VCaP (cell line): ENCODE results near the gene ZNF580.

Experiments
- H3K27ac ChIP-seq: fragments of 450-650 bp; 2 replicates; pipeline ENCODE4 v1.5.1; 2017
- CTCF ChIP-seq: fragments of 450-650 bp; conservative IDR thresholded peaks from 2 replicates; pipeline ENCODE4 v1.5.1; 2017; ENCODE audit warnings: mild to moderate bottlenecking, moderate library complexity

Gene ZNF580

GRCh38 chr19:55621673-55622231, 19.1 kb upstream of the ZNF580 start:
- no peak overlapping the region for H3K27ac ChIP-seq
- no peak for TF ChIP-seq CTCF

GRCh38 chr19:55622242-55622969, 18.4 kb upstream of the ZNF580 start:
- no peak for TF ChIP-seq CTCF
- no peak overlapping the region for H3K27ac ChIP-seq

DNA sequence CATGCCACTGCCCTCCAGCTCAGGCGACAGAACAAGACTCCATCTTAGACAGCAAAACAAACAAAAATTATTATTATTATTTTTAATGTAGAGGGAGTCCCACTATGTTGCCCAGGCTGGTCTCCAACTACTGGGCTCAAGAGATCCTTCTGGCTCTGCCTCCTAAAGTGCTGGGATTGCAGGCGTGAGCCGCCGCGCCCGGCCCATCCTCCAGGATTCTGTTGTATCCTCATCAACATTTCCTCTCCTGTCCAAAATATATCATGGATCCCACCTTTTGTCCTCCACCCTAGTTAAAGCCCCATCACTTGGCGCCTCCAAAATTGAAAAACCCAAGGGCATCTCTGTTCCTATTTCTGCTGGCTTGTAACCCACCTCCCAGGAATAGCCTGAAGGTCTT, 17.7 kb upstream of the ZNF580 start:
- H3K27ac ChIP-seq, result no peak overlapping the region
- TF ChIP-seq CTCF, result no peak

DNA sequence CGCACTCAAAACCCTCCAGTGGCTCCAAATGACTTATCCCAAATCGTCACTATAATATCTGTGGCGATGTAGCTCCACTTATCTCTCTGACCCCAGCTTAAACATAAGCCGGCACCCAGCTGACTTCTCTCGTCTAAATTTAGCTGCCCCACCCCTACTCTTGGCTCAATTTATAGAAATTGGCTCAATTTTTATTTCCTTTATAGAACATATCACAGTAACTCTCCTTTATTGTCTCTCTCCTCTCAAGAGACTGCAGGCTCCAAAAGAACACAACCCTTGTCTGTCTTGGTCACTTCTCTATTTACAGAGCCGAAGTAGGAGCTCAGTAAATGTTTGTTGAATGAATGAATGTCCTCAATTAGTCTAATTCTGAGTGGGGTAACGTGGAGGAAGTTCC, 17.2 kb upstream of the ZNF580 start:
- peak overlapping the region; percentile 80 for H3K27ac ChIP-seq
- TF ChIP-seq CTCF, result no peak

DNA sequence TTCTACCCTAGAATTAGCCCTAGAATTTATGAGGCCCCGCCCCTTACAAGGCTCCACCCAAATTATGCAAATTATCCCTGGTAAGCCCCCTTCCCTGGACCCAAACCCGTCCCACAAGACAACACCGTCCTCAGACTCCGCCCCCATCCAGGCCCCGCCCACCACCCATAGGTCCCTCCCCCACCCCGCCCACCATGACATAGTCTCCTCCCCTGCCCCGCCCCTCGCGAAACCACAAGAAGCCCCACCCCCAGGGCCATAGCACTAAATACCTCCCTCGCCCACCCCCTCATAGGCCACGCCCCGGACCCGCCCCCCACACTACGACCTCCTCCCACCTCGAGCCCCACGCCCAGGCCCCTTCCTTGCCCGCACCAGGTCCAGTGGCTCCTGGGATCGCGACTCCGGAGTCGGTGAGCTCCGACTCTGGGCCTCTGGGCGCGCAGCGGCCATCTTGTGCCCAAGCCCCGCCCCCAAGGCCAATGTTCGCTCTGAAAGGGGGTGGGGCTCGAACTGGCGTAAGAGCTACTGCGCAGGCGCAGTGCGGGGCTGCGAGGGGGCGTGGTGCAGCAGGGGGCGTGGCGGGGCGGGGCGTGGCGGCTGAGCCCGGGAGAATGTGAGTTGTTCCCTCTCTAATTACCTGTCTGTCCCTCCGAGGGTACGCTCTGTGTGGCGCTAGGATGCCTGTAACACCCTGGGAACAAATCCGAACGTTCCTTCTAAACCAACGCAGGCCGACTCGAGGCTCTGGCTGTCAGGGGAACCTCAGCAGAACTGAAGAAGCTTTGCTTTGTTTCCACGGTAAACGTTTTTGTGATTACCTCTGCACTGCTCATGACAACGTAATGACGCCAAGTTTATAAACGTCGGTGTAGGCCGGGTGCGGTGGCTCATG, 16.4 kb upstream of the ZNF580 start, which contains the start of gene ZNF784:
TSS of gene ZNF784 (minus strand) at position 458 of the 895 bp plus-strand sequence. CDS start at position 453, 5 bp downstream.
- peak within 1 kb of the TSS; percentile 80 for H3K27ac ChIP-seq
- TF ChIP-seq CTCF, result no peak

DNA sequence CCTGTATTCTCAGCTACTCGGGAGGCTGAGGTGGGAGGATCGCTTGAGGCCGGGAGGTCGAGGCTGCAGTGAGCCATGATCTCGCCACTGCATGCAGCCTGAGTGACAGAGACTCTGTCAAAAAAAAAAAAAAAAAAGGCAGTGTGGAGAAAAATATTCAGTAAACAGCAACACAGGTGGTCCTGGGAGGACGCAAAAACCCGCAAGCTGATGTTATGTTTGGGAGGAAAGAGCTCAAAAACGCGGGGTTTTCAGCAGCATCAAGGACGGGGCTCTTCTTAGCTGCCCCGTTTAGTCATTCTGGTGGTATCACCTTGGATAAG, 15.8 kb upstream of the ZNF580 start:
- peak overlapping the region; percentile 80 for H3K27ac ChIP-seq
- TF ChIP-seq CTCF, result no peak

DNA sequence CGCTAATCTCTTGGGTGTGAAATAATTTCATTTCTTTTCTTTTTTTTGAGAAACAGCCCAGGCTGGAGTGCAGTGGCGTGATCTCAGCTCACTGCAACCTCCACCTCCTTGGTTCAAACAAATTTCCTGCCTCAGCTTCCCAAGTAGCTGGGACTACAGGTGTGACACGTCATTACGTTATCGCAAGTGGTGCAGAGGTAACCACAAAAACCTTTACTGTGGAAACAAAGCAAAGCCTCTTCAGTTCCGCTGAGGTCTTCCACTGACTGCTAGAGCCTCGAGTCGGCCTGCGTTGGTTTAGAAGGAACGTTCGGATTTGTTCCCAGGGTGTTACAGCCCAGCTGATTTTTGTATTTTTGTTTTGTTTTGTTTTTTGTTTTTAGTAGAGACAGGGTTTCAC, 14.5 kb upstream of the ZNF580 start:
- TF ChIP-seq CTCF, result no peak
- no peak overlapping the region for H3K27ac ChIP-seq
